Activated T-helper 9 cell treated with anti-CD3 and anti-CD28 coated beads, Interleukin-2, amount 50 U/mL, for 16 hours (primary cell): ENCODE results near the gene ITPR2.
"Not testable (repeated sequence)": the region's sequence is repeated elsewhere in the genome, so short reads cannot be mapped to it uniquely, and the experiment has no call there.

Source experiments
- DNase-seq: peaks from one replicate; pipeline ENCODE4 v3.0.0-alpha.2; 2020; ENCODE audit warnings: low read depth

Gene ITPR2

DNA sequence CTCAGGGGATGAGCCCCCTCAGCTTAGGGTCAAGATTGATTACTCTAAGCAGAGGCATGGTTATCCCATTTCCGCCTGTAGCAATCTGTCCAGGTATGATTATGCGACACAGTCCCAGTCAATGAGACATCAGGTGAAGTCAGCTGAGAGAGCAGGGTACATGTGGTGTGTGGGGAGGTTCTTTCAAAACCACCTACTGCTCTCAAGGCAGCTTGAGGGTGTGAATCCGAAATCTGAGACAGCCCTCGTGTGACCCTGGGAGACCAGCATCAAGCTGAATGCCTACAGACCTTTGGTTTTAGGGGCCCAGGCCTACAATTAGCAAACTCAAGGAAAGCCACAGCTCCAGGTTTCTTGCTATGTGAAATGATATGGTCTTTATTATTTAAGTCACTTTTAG lies 275.7 kb downstream of the ITPR2 start:
- no peak for DNase-seq

DNA sequence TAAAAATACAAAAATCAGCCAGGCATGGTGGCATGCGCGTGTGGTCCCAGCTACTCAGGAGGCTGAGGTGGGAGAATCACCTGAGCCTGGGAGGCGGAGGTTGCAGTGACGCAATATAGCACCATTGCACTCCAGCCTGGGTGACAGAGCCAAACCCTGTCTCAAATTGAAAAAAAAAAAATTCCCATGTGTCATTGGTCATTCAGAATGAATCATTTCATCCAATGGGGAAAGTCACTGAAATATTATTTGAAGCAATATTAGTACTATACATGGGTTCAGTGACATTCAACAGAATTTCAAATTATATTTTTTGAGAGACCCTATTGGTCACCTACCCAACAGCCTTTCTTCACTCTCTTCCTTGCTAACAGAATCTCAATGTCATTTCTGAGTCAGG lies 276.1 kb downstream of the ITPR2 start:
- DNase-seq = no peak

DNA sequence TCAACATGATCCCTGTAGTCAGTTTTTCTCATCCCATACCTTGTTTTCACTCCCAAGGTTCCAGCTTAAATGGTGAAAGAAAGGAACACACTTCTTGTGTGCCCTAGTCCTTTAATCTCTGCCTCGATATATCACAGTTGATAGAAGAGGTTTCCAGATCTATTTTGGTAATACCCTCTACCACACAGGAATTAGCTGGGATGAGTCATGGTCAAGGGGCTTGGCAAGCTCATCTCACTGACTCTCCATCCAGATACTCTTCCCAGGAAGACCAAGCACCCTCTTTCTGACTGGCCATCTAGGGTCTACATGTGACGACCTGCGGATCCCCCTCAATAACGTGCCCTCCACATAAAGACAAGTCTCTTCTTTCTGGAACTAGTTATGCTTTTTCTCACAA lies 277.9 kb downstream of the ITPR2 start:
- no peak for DNase-seq

DNA sequence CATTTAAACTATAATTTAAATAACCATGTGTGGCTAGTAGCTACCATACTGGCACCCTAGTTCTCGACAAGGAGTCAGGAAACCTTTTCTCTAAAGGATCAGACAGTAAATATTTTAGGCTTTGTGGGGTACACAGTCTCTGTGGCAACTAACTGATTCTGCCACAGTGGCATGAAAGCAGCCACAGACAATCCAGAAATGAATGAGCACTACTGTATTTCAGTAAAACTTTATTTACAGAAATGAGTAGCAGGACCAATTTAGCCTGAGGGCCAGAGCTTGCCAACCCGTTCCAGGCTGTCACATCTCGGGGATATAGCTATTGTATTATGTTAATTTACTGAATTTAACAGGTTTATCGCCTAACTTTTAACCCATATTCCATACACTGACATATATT lies 278.7 kb downstream of the ITPR2 start:
- DNase-seq = no peak

DNA sequence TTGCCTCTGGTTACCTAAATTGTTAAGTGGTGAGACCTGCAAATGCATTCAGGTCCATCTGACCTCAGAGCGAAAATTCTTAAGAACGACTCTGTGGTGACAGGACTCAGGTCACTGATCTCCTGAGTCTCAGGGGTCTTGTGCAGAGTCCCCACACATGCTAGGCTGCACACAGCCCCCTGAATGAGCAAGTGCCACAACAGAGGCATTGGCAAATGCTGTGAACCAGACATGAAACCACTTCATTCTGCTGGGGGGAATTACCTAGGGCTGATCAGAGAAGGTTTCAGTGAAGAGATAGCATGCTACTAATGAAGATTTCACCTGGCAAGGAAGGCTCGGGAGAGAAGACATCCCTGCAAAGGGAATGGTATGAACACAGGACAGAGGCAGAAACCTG lies 281.6 kb downstream of the ITPR2 start:
- DNase-seq = no peak

DNA sequence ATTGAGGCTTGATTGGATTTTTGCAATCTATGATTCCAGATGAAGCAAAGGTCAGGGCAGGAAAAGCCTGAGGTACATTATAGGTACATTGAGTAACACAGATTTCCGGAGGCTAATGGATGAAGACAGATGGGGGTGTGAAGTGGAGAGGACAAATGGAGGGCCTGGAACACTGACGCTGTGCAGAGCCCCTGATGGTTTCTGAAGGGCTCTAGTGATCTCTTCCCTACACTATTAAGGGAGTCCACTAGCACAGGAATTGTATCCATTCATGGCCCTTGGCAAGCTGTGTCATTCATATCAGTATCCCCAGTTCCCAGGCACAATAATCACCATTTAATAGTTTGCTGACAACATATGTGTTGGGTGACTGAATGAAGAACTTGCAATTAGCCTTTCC lies 284.8 kb downstream of the ITPR2 start:
- DNase-seq = no peak

DNA sequence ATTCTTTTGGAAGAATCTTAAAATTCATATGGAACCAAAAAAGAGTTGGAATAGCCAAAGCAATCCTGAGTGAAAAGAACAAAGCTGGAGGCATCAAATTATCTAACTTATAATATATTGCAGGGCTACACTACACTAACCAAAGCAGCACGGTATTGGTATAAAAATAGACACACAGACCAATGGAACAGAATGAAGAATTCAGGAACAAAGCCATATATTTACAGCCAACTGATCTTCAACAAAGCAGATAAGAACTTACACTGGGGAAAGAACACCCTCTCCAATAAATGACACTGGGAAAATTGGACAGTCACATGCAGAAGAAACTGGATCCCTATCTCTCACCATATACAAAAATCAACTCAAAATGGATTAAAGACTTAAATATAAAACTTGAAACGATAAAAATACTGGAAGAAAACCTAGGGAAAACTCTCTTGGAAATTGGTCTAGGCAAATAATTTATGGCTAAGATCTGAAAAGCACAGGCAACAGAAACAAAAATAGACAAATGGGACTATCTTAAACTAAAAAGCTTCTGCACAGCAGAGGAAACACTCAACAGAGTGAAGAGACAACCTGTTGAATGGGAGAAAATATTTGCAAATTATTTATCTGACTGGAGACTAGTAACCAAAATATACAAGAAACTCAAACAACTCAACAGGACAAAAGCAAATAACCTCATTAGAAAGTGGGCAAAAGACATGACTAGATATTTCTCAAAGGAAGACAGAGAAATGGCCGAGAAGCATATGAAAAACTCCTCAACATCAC lies 286.3 kb downstream of the ITPR2 start:
- no peak for DNase-seq

DNA sequence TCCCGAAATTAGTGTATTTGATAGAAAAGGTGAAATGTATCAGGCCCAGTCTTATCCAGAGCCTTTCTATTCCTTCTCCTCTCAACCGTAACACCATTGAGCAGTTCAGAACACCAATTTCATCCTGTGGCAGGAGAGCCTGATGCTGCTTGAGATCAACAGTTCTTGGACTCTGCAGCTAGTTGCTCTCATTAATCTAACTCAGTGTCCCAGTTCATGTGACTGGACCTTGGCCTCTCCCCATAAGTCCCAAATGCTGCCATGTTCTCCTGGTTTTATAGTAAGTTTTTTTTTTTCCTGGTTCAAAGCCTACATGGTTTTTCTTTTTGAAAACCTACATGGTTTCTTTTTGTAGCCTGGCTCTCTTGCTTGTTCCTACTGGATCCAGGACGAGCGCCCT lies 293.9 kb downstream of the ITPR2 start:
- no peak for DNase-seq

DNA sequence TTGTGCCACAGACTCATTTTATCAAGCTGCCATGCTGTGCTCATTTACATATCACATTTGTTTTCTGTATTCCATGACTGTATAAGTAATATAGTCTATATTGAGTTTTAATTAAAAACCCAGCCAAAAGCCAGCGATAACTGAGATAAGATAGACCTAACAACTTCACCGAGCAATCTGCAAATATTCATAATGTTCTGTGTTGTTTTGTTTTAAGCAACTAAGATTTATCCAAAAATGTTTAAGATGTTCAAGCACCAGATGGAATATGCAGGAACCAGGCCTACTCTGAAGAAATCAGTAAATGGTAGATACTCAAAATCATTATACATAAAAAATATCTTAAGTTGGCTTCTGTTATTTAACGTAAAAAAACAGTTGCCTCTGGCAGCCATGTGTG lies 295.3 kb downstream of the ITPR2 start:
- DNase-seq = no peak

DNA sequence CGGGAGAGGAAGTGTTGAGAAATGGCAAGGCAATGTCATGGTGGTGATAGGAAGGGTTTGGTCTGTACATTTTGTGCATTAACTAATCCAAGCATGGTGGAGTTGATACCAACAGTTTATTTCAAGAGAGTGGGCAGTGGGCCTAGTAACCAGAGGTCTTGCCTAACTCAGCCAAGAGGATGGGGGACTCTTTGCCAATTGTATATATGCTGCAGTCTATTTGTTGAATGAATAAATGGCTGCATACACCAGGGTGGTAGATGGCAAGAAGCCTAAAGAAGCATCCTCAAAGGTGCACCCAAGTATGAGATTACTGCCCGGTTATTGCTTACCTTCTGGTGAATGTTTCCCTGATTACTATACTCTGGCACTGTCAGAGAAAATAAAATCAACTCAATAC lies 295.9 kb downstream of the ITPR2 start:
- no peak for DNase-seq

DNA sequence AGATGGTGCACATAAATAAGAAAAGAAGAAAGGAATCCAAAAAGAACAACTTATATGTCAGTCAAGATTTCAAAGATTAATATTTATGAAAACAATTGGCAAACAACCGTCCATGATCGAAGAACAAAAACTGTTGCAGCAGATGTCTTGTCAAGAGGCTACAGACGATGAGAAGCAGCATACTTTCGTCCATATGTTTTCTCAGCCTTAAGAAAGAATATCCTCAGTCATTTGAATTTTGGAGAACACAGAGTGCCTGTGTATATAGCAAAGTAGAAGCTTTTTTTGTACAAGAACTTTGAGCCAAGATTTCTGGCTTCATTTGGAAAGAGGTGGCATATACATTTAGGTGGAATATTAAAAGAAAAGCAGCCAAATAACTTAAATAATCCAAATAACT lies 297.2 kb downstream of the ITPR2 start:
- no peak for DNase-seq

DNA sequence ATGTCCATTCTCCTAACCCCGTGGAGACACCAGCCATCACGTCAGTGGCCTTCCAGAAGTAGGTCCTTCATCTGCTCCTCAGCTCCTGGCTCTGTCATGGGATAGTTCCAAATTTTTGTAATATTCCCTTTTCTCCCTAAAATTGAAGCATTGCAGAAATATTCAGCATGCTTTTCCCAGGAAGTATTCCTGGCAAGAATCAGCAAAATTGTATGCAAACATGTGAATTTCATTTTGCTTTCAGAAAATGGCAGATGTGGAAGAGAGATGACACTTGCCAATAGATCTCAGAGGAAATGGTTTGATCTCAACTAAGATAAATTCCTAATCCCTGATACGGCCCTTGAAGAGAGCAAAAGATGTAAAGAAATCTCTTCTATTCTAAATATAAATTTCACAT lies 298.9 kb downstream of the ITPR2 start:
- DNase-seq = no peak

DNA sequence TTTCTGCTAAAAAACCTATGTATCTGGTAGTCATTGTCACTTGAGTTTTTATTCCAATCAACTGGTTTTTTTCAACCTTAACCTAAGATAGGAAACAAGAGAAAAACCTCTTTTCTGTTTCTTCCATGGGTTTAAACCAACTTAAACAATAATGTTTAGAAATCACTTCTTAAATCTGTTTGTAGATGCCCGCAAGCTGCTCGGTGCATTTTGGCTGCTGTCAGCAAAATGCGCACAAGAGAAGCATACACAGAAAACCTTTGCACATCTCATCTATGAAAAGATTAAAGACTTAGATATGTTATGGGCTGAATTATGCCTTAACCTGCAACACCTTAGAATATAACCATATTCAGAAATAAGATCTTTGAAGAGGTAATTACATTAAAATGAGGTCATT lies 299.8 kb downstream of the ITPR2 start:
- DNase-seq = no peak

DNA sequence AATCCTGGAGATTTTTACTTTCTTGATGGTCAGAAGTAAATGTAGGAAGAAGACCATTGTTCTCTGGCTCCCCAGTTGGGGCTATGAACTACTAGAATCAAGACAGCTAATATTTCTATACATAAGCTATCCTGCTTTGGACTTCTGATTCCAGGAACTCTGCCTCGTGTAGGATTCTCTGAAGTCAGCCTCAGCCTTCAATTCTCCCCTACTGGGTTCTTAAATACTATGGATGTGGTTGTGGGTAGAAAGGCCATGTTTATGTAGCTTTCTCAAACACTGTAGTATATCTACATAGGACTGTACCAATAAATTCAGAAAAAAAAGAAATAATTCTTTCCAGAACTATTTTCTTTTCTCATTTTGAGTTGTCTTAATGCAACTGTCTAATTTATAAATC lies 302.5 kb downstream of the ITPR2 start:
- DNase-seq = no peak

DNA sequence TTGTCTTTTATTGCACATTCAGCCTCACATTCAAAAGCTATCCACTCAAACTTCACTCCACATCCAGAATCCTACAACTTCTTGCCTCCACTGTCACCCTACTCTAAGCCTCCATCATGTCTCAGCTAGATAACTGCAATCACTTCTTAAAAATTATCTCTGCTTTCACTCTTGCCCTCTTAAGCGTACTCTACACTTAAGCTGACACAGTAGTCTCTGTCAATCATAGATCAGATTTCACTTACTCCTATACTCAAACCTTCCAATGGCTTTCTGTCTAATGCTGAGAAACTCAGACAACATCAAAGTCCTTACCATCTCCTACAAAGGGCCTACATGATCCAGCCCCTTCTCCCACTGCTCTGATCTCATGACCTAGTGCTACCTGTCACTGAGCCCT lies 304.1 kb downstream of the ITPR2 start:
- DNase-seq = no peak

DNA sequence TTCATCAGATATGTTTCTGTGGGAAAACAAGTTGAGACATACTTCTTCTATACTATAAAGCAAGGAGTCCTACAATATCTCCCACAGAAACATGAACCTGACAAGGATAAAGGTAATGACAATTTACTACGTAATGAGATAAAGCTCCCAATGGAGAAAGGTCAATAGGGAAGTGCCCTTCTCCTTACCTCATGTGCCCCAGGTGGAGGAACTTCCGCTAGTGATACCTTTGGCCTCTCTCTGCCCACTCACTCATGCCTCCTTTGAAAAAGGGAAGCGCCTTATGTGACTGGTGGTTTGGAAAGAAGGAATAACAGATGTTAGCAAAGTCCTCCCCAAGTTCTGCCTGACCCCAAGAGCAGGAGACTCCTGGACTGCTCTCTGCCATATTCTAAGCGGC lies 305.3 kb downstream of the ITPR2 start:
- DNase-seq = no peak

DNA sequence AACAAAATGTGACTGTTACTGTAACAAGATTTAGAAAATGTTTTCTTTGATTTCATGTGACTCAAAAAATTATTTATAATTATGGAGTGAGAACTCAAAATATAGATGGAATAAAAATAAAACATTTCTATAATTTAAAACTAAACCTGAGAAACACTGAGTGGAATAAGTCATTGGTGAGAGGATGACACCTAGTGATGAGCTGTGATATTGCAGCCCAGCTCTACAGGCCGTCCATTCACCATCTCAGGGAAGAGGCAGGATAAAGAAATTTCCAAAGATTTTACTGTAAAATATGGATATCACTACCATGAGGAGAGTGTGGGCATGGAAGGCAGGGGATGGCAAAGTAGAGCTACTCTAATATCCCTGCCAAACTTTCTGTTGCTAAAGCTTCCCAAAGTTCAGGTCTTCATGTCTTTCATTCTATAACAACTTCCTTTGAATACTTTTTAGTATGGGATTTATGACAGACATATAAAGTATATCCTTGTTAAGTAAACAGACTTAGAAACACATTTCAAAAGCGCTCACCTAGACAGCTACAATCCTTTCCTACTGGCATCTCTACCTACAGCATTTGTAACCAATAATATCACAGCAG lies 308.0 kb downstream of the ITPR2 start:
- no peak for DNase-seq

DNA sequence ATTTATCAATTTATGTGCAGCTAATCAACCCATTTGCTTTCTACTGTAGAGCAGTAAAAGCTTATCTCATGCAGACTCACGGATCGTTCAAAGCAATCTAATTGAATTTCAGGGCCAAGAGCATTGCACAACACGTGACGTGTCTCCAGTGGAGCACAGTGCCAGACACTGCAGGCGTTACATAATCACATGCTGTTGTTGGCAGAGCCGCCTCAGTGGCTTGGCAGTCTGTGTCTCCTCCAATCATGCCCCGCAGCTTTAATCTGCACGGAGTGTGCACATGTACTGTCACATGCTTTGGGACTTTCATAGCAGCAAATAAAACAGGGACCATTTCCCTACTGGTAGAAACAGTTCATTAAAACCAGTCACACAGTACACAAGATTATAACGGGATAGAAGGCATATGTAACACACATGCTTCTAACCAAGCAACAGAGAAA lies 309.3 kb downstream of the ITPR2 start:
- no peak for DNase-seq

DNA sequence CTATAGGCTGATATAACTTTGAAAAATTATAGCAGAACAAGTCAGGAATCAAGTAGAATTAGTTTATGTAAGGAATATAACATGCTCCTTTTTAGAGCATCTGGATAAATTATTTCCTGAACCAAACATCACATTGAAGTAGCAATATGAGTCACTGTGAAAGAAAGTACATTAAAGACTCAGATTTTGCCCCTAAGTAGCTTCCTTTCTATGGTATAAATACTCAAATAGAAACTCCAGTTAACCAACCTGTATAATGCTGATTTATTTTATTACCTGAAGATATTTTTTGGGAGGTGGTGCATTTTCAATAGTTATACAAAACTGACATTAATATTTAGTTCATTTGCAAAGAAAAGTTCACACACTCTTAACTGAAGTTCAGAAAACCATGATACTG lies 312.1 kb downstream of the ITPR2 start:
- DNase-seq = no peak

DNA sequence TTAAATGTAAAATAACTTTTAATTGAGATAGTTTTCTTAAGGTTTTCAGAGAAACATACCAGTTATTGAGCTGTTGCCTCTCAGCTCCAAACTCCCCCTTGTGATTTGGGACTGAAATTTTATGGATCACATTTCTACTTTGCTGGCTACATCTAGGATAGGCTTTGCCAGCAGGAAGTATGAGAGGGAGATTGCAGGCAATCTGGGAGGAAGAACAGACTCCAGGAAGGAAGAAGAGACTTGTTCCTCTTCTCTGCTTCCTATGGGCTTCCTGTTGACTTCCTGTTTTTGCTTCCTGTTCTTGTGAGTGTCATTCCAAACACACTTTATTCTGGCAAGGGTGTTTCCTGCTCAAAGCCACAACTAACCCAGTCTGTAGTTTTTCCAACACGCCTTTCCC lies 312.9 kb downstream of the ITPR2 start:
- DNase-seq = no peak

DNA sequence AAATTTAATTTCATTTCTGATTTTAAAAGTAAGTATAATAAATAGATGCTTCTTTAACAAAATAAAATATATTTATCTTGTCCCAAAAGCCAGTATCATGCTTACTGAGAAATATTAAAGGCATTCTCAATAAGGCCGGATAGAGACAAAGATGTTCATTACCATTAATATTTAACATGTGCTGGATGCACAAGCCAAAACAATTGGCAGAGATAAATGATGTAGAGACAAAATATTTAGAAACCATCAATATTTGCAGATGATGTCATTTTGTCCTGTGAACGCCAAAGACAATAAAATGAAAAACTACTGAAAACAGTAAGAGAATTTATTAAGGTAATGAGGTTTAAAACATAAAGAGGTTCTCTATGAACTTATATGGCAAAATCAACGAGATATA lies 313.5 kb downstream of the ITPR2 start:
- DNase-seq = no peak

DNA sequence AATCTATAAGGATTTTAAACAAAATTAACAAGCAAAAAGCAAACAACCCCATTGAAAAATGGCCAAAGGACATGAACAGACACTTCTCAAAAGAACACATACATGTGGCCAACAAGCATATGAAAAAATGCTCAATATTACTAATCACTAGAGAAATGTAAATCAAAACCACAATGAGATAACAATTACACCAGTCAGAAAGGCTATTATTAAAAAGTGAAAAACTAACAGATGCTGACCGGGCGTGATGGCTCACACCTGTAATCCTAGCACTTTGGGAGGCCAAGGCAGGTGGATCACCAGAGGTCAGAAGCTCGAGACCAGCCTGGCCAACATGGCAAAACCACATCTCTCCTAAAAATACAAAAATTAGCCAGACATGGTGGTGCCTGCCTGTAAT lies 315.7 kb downstream of the ITPR2 start:
- not testable (repeated sequence) for DNase-seq

DNA sequence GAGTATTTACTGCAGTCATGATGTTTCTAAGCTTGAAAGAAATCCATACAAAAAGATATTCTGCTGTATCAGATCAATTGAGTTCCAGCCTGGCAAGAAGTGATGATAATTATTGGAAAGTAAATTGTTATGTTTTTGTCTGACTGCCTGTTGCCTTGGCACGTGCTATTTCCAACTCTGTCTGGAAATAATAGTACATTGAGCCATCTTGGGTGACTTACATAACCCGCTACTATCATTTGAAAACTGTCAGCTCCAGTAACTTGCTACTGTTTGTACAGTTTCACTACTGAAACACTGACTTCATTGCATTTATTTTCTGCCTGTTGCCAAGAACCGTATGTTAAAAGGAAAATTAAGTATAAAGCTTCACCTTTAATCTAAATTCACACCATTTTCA lies 318.6 kb downstream of the ITPR2 start:
- DNase-seq = no peak

DNA sequence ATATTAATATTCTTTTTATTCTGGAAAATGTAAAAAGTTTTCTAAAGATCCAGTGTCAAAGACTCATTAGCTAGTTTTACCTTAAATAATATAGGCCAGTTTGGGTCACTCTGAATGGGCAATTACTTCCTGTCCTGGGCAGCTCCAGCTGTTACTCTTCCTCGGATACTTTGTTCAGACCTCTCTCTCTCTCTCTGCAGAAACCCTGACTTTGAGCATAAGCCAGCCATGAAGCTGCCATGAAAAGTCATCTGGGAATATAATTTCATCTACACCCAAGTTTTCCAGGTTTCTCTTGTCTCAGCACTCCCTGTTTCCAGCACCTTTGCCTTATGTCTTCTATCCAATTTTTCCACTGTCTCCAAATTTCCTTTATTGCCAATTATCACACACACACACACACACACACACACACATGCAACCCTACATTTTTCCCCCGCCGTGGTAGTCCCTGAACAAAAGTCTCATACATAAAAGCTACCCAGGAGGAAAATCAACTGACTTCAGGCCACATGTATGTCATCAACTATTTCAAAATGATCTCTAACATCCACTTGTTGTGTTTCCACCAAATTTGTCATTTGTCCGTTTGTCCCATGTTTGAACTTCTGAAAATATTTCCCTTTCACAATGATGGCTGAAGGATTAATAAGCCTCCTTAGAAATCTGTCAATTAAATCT lies 319.5 kb downstream of the ITPR2 start:
- DNase-seq = no peak
